Measurements from ENCODE around the gene FBXO46. TPM values are rescaled to one million over a fixed set of nuclear protein-coding genes. Genes with fewer than 3 reads are reported as not detected.

Gene FBXO46
- total RNA-seq, 1 experiment from 2014 or later, result 18.8 TPM

- no peaks in the 10 kb centered on the region for H3K27me3 ChIP-seq (replicated peaks; ENCODE audit: insufficient read depth, low read depth, low read length, poor library complexity)
- H3K9me3 ChIP-seq (ENCODE audit: low read depth, low read length, poor library complexity, severe bottlenecking), result no peaks in the 10 kb centered on the region
- no peak for DNase-seq (ENCODE audit: low spot score)
- BruUV-seq (replicated peaks), result no TSS peak
- intact Hi-C loops (cut with micrococcal nuclease; ENCODE audit: unreplicated experiment), result no loop called here
- H3K4me3 ChIP-seq (ENCODE audit: low read depth, low read length, poor library complexity, severe bottlenecking), result no peak overlapping the region
- POLR2A ChIA-PET (ENCODE audit: low non-redundant PET), result no interaction called here
- CTCF ChIA-PET, result interaction anchor here (0.5 to 1.6 kb wide), 2 partner anchors 10 to 87 kb away, joined by 3 to 4 read pairs; partner anchors contain the start of gene QPCTL
- H3K4me1 ChIP-seq (ENCODE audit: insufficient read depth, low read length, poor library complexity, severe bottlenecking), result peaks cover 5% of the 10 kb centered on the region
- H3K36me3 ChIP-seq (ENCODE audit: insufficient read depth, low read length, poor library complexity, severe bottlenecking), result peaks cover 30% of the 10 kb centered on the region
- no peak overlapping the region for H3K27ac ChIP-seq (ENCODE audit: low read depth, low read length, poor library complexity, severe bottlenecking)
- TF ChIP-seq EZH2 (IDR thresholded peaks at IDR 0.05; ENCODE audit: borderline replicate concordance, low read depth, low read length, poor library complexity, severe bottlenecking), result no peak
- TF ChIP-seq CTCF (conservative IDR thresholded peaks at IDR 0.05; ENCODE audit: low read depth, low read length), result no peak
These were observed 47.8 kb downstream of the FBXO46 start for GRCh38 chr19:45682908-45683307.

GRCh38 chr19:45682117-45682516, 48.6 kb downstream of the FBXO46 start:
- no peak for TF ChIP-seq CTCF (conservative IDR thresholded peaks at IDR 0.05; ENCODE audit: low read depth, low read length)
- no peak for TF ChIP-seq EZH2 (IDR thresholded peaks at IDR 0.05; ENCODE audit: borderline replicate concordance, low read depth, low read length, poor library complexity, severe bottlenecking)
- intact Hi-C loops (cut with micrococcal nuclease; ENCODE audit: unreplicated experiment), result no loop called here
- DNase-seq (ENCODE audit: low spot score), result no peak
- Histone ChIP-seq H3K36me3 (ENCODE audit: insufficient read depth, low read length, poor library complexity, severe bottlenecking) (peaks cover 22% of the 10 kb centered on the region), H3K27ac (ENCODE audit: low read depth, low read length, poor library complexity, severe bottlenecking) (no peak overlapping the region), H3K4me1 (ENCODE audit: insufficient read depth, low read length, poor library complexity, severe bottlenecking) (peaks cover 10% of the 10 kb centered on the region), H3K27me3 (replicated peaks; ENCODE audit: insufficient read depth, low read depth, low read length, poor library complexity) (no peaks in the 10 kb centered on the region), H3K9me3 (ENCODE audit: low read depth, low read length, poor library complexity, severe bottlenecking) (no peaks in the 10 kb centered on the region), H3K4me3 (ENCODE audit: low read depth, low read length, poor library complexity, severe bottlenecking) (no peak overlapping the region)
- CTCF ChIA-PET, result interaction anchor here (1.6 kb wide), 1 partner anchor 10 kb away, joined by 3 read pairs; the partner anchor contains the start of gene QPCTL
- POLR2A ChIA-PET (ENCODE audit: low non-redundant PET), result no interaction called here
- no TSS peak for BruUV-seq (replicated peaks)

- H3K4me1 ChIP-seq (ENCODE audit: insufficient read depth, low read length, poor library complexity, severe bottlenecking), result peaks cover 10% of the 10 kb centered on the region
- TF ChIP-seq CTCF (conservative IDR thresholded peaks at IDR 0.05; ENCODE audit: low read depth, low read length) (peak; percentile 86), EZH2 (IDR thresholded peaks at IDR 0.05; ENCODE audit: borderline replicate concordance, low read depth, low read length, poor library complexity, severe bottlenecking) (no peak)
- peak; percentile 79 for DNase-seq (ENCODE audit: low spot score)
- H3K27me3 ChIP-seq (replicated peaks; ENCODE audit: insufficient read depth, low read depth, low read length, poor library complexity), result no peaks in the 10 kb centered on the region
- BruUV-seq (replicated peaks), result no TSS peak
- intact Hi-C loops (cut with micrococcal nuclease; ENCODE audit: unreplicated experiment), result no loop called here
- no peaks in the 10 kb centered on the region for H3K9me3 ChIP-seq (ENCODE audit: low read depth, low read length, poor library complexity, severe bottlenecking)
- ChIA-PET POLR2A (ENCODE audit: low non-redundant PET) (interaction anchor here (0.7 kb wide), 1 partner anchor 40 kb away, joined by 8 read pairs; no protein-coding TSS in a partner anchor), CTCF (interaction anchor here (1.6 kb wide), 1 partner anchor 11 kb away, joined by 3 read pairs; the partner anchor contains the start of gene QPCTL)
- peaks cover 16% of the 10 kb centered on the region for H3K36me3 ChIP-seq (ENCODE audit: insufficient read depth, low read length, poor library complexity, severe bottlenecking)
- peak overlapping the region; percentile 41 for H3K4me3 ChIP-seq (ENCODE audit: low read depth, low read length, poor library complexity, severe bottlenecking)
- H3K27ac ChIP-seq (ENCODE audit: low read depth, low read length, poor library complexity, severe bottlenecking), result peak overlapping the region; percentile 14
These were observed 49.2 kb downstream of the FBXO46 start for GRCh38 chr19:45681391-45682015.

All from A673 (cell line).